NCI-H187 (cell line): ENCODE data around the gene FBXW7.

Source experiments
- DNase-seq, 2 experiments: peaks; one replicate each; lab custom pipeline; 2025; lab: John Stamatoyannopoulos, UW

FBXW7 gene

DNA sequence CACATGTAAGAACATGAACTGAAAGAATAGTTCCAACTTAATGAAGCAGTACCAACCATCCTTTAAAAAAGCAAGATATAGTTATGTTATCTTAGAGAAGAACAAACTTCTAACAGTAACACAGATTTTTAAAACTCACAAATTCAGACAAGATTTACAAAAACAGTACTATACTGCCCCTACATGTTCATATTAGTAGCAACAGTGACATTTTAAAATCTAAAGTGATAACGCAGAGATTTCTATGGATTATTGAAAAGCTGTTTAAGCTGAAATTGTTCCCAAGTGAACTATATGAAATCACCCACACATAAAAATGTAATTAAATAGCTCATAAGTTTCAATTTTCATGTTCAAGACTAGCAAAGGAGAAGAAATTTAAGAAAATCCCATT lies 166.0 kb downstream of the FBXW7 start:
- DNase-seq: no peak

DNA sequence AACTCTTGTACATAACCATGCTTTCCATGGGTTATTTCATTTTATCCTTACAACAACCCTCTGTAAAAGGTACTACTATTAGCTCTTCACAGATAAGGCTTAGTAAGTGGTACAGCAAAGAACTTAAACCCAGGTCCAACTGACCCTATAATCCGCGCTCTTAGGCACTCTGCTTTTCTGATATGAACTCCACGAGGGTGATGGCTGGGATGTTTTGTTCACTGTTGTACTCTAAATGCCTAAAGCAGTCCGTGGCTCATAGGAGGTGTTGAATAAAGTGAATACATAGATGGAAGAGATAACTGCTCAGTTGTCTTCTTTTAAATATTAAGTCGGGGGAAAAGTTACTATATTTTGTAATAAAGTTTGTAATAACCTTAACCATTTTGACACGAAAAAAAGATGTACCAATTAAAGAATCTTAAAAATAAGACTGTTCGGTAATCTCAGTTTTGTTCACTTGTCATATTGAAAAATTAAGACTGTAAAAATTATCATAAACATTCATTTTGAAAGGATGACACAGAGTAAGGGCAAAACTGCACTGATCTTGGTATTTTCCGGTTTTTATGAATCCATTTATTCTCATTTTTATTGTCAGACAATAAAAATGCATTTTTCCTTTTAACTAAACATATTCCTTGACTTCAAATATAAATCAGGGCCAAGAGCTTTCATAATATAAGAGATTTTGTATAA lies 166.5 kb downstream of the FBXW7 start:
- no peak for DNase-seq

DNA sequence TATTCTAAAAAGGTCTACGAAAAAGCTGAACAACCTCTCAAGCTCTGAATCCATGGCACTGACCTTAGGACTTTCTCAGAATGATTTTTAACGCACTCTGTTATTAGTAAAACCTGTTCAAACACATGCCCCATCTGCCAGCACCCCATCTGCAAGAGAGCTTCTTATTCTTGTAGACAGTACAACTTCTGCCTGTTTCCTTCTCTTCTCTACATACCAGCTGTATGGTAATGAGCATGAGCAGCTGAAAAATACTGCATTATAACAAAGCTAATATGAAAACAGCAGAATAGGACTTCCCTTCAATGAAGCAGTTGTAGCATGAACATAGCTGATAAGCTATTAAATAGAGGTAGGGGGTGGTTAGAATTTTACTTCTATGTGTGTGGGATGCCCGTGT lies 167.9 kb downstream of the FBXW7 start:
- no peak for DNase-seq

DNA sequence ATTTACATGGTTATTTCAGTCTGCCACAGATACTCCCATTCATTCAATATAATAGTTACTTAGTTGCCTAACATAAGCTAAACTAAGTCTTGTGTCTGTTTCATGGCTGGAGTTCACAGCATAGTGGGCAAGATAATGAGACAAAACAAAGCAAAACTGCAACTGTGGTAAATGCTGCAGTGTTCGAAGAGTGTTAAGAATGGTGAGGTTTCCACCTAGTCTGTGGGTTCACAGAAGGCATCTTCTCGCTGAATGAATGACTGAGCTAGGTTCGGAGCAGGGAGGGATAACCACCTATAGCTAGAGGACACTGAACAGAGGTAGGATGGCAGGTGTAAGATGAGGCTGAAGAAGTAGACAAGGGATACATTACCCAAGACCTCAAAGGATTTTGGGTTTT lies 171.0 kb downstream of the FBXW7 start:
- DNase-seq: no peak

DNA sequence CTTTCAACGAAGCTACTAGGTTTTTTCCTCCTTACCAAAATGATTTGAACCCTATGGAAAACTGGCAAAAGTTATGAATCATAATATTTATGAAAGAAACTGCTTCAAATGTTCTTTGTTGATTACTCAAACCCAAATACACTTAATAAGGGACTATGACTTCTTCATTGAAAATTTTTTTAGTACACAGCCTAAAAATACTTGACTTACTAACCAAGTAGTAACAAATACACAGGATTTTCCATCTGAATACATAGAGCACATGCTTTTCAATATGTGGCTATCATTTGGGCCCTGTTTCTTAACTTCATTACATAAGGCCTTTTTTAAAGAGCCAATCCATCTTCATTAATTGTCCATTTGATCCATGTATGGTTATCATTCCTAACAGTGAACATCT lies 171.5 kb downstream of the FBXW7 start:
- no peak for DNase-seq

DNA sequence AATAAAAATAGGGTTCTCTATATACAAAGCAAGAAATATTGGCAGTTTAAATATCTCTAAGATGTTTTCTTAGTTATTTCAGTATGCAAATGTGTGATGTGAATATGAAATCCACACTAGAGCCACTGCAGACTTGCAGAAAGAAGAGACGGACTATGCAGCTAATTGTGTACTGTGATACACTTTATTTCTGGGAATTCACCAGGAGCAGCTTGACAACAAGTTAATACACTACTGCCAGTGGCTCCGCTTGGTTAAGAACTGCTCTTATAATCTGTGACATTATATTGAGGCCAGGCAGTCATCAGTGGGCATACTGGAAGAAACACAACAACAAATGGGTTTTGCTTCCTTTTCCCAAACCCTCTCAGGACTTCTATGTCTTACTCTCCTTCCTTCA lies 172.0 kb downstream of the FBXW7 start:
- DNase-seq: no peak

DNA sequence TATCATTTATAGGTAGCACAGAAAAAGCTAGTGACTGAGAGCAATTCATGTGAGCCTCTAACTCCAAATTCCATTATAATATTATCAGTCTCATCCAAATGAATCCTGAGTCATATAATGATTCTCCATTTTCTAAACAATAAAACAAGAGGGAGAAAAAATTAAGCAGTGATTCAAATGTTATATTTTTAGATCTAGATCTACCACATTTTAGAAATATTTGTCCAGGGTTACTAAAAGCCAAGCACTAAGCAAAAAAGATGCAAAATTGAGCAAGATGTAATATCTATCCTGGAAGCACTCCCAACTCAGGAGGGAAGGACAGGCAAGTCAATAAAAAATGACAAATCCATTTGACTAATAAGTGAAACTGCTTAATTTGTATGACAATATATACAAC lies 172.8 kb downstream of the FBXW7 start:
- no peak for DNase-seq

DNA sequence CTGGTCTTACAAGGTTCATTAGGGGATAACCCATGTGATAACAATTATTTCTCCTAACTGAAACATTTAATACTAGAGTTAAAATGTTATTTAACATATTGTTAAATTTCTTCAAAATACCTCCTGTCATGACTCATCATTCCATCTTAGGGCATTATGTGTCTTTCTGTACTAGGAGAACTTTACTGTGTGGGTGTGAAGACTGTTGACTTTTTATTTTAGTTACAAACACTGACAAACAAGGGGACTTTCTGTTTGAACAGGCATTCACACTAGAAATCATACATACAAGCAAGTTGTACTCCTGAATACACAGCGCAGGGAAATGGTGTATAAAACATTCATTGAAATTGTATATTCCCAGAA lies 175.9 kb downstream of the FBXW7 start:
- DNase-seq: no peak

DNA sequence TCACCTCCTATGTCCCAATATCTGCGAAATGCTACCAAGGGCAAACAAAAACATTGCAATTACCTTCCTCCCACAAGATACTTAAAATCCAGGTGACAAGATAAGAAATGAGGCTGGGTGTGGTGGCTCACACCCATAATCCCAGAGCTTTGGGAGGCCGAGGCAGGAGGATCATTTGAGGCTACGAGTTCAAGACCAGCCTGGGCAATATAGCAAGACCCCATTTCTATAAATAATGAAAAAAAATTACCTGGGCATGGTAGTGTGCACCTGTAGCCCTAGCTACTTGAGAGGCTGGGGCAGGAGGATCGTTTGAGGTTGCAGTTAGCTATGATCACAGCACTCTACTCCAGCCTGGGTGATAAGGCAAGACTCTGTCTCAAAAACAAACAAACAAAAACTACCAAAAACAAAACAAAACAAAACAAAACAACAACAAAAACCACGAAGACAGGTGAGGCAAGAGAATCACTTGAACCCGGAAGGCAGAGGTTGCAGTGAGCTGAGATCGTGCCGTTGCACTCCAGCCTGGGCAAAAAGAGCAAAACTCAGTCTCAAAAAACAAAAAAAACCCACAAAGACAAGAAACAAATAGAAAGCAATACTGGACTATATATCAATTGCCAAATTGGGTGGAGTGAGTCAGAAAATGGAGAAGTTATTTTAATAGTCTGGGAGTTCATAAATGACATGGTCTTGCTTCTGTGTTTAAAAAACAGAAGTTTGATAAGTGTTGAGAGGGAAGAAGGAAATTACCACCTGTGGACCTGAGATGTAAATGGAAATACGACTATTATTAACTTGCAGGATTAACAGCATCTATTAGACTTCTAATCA lies 176.5 kb downstream of the FBXW7 start:
- DNase-seq: no peak

DNA sequence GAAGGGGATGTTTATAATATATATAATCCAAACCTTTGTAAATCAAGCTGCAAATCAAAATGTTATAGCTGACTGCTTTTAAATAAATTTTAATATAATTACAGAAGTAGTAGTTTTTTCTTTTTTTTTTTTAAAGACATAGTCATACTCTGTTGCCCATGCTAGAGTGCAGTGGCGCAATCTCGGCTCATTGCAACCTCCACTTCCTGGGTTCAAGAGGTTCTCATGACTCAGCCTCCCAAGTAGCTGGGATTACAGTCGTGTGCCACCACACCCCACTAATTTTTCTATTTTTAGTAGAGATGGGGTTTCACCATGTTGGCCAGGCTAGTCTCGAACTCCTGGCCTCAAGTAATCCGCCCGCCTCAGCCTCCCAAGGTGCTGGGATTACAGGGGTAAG lies 178.7 kb downstream of the FBXW7 start:
- no peak for DNase-seq

DNA sequence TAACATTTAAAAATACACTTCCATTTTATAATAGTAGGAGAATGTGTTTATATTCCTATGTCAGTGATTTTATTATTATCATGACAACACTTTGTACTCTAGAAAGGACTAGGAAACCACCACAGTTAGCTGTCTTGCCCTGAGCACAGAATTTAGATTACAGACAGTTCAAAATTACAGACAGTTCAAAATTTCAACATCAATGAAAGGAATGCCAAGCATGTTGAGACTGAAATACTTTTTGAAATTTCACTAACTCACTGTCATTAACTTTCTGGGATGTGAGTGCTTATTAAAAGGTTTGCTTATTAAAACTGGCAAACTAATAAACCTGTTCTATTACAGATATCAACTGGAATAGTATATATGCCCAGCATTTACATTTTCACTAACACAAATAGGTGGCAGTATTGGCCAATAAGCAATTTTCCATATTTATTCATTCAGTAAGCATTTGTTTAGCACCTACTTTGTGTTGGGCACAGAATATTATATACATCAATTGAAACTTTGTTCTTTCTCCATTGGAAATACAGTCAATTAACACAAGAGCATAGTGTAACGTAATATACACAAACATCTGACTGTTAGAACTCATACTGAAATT lies 179.4 kb downstream of the FBXW7 start:
- DNase-seq: no peak

DNA sequence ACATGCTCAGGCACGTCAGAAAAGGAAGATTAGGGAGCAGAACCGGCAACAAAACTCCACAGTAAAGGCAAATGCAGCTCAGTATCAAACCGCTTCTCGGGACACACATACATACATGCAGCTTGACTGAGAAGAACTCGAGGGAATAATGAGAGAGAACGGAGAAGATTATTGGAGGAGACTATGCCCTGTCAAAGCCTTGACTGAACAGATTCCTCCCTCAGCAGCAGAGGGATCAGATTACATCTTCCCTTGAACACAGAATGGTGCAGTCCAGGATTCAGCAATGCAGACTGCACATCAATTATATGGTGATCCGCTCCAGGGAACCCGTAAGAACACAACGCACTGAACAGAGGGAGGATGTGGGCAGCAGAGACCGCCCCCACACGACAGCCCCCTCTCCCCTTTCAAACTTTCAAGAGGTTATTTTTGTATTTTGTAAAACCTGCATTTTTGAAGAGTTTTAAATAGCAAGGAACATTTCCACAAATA lies 183.2 kb downstream of the FBXW7 start:
- peak; percentile 35 to 52 for DNase-seq

DNA sequence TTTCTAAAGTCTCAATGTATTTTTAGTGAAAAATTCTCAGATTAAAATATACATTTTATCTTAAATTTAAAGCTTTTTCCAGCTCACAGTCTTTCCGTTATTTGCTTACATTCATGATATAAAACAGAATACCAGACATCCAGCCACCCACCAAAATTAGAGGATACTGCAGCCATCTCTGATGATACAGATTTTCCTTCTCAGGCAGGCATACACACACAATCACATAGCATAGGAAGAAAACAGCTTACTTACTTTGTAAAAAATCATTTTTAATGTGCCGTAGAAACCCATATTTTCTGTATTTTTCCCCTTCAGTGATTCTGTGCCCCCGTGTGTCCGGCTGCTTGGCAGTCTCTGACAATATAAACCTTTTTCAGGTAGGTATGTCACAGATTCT lies 183.7 kb downstream of the FBXW7 start:
- DNase-seq: no peak

DNA sequence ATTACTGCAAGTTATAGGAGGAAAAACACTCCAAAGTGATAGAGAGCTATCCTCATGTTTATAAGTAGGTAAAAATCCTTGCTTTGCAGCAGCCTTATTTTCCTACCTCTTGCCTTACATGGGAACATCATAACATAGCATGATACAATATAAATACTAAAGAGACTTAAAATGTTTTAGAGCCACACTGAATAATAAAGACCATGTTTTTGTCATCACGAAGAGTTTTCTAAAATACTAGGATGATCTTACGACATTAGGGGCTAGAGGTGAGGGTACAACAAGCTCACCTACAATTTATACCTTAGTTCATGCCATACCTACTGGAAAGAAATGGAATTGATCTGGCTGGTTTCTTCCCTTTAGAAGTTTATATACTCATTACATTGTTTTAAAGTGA lies 184.8 kb downstream of the FBXW7 start:
- DNase-seq: no peak

DNA sequence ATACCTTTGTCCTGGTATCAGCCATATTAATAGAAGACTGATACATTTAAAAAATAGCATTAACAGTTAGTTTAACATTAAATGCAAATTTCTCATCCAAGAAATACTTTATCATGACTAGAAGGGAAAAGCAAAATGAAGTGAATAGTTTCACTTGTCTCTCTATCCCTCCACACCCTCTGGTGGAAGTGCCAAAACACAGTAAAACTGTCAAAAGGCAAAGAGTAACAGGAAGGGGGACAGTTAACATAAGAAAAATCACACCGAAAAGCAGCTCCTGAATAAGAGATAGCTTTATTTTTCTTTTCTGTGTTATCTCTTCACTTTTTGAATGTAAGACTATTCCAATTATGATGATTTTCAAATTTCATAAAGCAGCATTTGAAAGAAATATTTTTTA lies 187.2 kb downstream of the FBXW7 start:
- DNase-seq: no peak

DNA sequence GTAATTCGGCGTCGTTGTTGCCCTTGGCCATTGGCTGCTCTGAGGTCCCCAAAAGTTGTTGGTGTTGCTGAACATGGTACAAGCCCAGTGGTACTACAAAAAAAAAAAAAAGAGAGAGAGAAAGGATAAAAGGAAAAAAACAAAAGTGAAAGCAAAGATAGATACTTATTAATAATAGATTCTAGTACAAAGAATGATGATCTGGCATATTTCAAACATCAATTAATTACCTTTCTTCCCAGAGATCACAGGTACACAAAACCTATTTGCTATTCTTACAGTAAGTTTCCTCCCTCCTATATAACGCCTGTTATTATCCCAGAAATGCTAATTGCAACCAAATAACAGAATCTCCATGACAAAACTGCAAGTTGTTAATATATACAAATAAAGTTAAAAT lies 188.9 kb downstream of the FBXW7 start:
- no peak for DNase-seq

DNA sequence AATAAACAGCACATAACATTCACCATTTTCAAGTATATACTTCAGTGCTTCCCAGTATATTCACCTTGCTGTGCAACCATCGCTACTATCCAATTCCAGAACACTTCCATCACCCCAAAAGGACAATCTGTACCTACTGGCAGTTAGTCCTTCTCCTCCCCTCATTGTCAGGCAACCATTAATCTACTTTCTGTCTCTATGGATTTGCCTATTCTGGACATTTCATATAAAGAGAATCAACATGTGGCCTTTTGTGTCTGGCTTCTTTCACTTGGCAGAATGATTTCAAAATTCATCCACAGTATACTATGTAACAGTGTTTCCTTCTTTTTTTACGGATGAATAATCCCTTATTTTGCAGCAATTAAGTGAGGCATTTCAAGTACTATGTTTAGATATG lies 189.4 kb downstream of the FBXW7 start:
- DNase-seq: no peak

DNA sequence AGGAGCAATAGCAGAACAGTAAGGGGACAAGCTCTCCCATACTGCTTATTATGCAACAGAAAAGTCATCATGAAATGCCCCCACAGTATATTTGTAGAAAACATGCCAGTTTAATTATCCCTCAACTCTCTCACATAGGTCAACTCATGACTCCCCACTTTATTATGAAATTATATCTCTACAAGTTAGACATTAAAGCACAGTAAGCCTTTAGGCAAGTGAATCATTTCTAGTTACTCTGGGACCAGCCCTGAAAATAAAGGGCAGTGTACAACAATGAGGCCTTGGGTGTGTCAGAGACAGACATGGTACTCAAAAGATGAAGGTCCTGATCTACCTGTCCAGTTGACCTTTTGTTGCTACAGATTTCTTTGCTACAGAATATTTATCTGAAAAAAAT lies 191.9 kb downstream of the FBXW7 start:
- no peak for DNase-seq

DNA sequence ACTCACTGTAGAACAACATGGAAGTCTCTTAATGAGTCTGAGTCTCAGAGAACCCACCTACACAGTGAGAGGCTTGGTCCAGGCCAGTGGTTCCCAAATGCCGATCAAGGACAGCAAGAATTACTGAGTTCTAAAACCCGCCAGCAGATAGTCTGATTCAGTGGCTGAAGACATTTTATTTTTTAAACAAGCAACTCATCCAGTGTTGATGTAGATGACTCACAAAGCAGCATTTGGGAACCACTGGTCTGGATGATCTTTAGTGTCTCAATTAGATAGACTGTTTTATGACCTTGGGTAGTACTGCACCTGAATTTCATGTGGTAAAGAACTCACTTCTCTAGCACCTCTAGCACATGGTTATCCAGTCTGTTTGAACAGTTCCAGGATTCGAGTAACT lies 193.6 kb downstream of the FBXW7 start:
- no peak for DNase-seq

DNA sequence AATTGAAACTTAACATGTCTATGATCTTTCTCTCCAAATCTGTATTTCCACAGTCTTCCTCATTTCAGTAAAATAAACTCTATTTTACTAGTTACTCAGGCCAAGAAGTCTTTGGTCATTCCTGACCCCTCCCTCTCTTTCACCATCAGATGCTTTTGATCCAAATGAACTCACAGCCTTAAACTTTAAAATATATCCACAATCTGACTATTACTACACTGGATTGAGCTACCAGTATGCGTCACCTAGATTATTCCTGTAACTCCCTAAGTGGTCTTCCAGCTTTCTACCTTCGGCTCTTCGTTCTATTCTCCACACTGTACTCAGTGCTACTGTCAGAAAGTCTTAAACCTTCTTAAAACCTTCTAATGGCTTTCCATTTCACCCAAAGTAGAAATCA lies 195.1 kb downstream of the FBXW7 start:
- no peak for DNase-seq

DNA sequence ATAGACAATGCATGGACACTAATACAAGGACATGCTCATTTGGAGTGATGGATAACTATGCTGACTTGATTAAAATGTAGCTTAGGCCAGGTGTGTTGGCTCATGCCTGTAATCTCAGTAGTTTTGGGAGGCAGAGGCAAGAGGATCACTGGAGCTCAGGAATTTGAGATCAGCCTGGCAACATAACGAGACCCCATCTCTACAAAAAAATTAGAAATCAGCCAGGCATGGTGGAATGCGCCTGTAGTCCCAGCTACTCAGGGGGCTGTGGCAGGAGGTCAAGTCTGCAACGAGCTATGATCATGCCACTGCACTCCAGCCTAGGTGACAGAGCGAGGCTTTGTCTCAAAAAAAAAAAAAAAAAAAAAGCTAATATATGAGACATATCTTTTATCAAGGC lies 196.3 kb downstream of the FBXW7 start:
- DNase-seq: no peak

DNA sequence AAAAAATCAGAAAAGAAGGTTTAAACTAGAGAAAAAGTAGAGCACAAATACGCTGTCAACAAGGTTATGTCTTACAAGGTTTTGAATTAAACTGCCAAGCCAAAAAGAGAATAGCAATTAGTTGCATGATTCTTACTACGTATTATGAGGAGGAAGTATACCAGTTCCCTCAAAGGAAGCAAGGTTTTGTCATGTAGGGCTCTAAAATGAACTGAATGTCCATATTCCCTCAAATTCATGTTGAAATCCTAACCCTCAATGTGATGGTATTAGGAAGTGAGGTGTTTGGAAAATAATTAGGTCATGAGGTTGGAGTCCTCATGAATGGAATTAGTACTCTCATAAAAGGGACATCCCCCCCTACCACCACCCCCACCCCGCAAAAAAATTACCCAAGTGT lies 201.0 kb downstream of the FBXW7 start:
- no peak for DNase-seq

DNA sequence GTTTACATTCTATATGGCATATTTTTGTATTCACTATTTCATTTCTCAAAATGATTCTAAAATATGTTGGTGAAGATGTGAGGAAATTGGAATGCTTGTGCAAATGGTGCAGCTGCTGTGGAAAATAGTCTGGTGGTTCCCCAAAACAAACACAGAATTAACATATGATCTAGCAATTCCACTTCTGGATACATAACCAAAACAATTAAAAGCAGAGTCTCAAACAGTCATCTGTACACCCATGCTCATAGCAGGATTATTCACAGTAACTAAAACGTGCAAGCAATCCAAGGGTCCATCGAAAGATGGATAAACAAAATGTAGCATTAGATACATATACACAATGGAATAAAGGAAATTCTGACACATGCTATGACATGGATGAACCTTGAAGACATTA lies 204.8 kb downstream of the FBXW7 start:
- no peak for DNase-seq
